GM10266 (cell line): Measurements from ENCODE around the gene COL6A1.
"Not testable (repeated sequence)": the region's sequence is repeated elsewhere in the genome, so short reads cannot be mapped to it uniquely, and the experiment has no call there.

Source experiments
- DNase-seq: peaks from one replicate; pipeline ENCODE4 v3.0.0; 2012; ENCODE audit errors: extremely low spot score
- TF ChIP-seq, protein P1 (sequence below): IDR thresholded peaks from 2 replicates; pipeline ENCODE4 v1.5.1; 2012; ENCODE audit warnings: mild to moderate bottlenecking, low read depth; ENCODE audit not compliant: control insufficient read depth, insufficient read depth; ENCODE audit errors: missing control alignments

Gene COL6A1

DNA sequence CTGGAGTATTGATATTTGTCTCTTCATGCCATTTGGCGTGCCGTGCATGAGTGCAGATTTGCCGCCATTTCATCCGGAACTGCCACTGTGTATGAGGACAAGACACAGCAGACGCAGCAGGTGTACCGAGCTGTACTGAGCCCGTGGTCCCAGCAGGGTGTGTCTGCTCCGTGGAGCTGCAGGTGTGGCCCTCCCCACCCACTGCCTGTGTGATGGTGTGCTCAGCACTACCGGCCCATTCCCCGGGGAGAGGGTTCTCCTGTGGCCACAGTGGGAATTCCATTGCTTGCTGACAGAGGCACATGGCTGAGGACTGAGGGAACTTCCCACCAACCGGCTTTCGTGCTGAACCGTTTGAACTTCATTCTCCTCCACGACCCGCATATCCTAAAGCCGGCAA, 34.3 kb upstream of the COL6A1 start:
- no peak for DNase-seq
- TF ChIP-seq, protein P1, sequence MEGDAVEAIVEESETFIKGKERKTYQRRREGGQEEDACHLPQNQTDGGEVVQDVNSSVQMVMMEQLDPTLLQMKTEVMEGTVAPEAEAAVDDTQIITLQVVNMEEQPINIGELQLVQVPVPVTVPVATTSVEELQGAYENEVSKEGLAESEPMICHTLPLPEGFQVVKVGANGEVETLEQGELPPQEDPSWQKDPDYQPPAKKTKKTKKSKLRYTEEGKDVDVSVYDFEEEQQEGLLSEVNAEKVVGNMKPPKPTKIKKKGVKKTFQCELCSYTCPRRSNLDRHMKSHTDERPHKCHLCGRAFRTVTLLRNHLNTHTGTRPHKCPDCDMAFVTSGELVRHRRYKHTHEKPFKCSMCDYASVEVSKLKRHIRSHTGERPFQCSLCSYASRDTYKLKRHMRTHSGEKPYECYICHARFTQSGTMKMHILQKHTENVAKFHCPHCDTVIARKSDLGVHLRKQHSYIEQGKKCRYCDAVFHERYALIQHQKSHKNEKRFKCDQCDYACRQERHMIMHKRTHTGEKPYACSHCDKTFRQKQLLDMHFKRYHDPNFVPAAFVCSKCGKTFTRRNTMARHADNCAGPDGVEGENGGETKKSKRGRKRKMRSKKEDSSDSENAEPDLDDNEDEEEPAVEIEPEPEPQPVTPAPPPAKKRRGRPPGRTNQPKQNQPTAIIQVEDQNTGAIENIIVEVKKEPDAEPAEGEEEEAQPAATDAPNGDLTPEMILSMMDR: no peak

DNA sequence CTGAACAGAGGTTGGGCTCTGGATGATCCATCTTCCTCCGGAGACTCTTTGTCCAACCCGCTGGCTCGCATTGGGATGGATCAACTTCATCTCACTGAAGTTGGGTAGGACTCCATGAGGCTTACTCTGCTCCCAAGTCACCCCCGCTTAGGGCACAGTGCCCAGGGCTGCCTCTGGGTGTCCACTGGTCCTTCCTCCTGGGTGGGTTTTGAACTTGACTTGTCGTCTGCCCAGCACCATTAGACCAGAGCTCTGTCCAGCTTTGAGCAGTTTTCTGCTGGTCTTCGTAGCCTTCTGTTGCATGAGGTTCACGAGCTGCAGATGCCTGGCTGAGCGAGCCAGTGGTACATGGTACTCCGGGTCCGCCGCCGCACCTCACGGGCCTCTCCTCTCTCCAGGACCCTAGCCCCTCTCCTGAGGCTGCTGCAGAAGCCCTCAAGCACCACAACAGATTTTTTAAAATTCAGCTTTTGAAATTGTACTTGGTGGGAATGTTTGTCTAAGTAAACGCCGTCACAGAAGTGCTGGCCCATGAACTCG, 33.8 kb upstream of the COL6A1 start:
- TF ChIP-seq, protein P1: no peak
- no peak for DNase-seq

DNA sequence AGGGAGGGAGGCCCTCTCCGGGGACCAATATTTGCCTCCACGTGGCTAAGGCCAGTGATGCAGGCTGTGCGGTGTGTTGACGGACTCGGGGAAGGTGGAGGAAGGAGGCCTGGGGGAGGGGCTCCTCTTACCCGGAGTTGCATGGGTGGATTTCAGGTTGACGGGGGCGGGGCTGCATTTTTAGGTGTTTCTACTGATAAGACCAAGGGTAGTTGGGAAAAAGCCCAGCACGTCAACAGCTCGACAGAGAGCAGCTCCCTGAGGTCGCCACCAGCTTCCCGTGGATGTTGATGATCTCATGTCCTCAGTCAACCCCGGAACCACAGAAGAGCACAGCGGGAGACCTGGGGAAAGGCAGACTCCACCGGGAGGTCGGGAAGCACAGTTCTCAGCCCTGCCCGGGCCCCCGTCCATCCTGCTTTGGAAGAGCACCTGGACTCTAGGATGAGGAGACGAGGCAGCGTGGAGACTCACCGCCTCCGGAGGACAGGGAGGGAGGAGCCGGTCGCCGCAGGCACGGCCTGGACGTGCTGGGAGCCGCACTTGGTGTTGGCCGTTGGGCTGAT, 32.9 kb upstream of the COL6A1 start:
- DNase-seq: no peak
- TF ChIP-seq, protein P1: no peak

DNA sequence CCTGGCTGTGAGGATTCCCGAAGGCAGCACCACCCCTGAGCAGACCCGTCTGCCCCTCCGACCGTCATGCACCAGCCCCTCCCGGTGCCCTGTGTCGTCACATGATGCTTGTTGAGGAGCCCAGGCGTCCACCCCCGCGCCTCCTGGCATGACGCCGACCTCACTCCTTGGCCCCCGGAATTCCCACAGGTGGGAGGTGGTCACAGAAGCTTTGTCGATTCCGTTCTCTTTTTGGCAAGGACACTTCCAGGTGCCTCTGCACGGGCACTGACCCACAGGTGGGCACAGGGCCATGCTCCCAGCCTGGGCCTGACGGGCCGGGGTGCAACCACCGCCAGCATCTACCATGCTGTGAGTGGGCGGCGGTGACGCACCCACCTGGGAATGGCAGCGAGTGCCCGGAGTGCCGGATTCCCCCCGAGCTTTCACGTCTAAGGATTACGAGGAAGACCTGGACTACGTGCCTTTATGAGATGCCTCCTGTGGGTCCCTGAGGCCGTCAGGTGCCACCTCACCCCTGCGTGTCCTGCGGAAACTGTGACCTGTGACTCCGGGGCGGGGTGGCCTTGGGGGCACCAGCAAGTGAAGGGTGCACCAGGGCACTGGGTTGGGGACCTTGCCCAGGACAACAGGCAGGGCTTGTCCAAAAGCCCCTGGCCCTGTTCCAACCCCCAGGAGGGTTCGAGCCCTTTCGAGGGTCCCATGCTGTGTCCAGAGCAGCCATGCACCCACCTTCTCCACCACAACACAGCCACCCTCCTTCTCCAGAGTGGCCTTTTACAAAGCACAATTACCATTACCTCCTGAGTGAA, 31.4 kb upstream of the COL6A1 start:
- no peak for DNase-seq
- TF ChIP-seq, protein P1: no peak

DNA sequence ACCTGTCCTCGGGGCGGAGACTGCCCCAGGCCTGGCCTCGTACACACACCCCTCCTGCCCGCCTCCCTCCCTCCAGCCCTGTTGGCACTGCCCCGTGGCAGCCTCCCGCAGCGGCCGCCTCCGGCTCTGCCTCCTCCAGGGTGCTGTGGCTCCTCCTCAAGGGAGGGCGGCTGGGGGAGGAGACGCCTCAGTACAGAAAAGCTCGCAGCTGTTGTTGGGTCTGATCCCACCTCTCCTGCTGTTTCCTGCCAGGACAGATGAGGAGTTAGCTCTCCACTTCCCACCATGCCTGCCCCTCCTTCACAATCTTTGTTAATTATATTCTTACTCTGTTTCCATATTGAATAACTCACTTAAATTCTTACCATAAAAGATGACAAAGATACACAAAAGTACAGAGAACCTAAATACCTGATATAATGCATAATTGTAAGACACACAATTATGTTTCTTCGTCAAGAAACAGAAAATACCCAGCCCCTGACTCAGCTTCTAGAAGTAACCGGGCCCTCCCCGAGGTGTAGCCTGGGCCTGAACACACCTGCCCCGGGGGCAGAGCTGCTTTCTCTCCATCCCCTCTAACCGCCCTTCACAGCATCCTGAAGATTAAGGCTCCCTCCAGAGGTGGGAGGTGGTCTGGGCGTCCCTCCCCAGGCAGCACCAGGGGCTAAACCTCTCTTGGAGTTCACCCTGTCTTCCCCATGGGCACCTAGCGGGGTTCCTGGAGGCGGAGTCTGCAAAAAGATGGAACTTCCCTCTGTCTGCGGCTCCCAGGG, 30.6 kb upstream of the COL6A1 start:
- DNase-seq: no peak
- TF ChIP-seq, protein P1: no peak

DNA sequence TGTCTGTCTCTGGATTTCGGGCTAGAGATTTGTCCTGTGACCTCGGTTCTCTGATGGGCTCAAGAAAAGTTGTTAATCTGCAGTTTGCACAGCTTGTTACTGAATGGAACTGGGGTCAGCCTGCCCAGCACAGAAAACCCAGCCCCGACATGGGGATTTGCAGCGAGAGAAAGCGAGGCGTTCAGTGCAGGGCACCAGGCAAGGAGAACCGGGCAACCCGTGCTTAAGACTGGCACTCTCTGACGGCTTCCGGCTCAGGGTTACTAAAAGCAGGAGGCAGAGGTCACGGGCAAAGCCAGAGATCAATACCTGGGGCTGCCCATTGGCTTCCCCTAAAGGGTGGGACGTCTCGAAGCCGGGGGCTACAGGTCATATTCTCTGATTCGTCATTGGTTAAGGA, 29.9 kb upstream of the COL6A1 start:
- no peak for DNase-seq
- TF ChIP-seq, protein P1: no peak

DNA sequence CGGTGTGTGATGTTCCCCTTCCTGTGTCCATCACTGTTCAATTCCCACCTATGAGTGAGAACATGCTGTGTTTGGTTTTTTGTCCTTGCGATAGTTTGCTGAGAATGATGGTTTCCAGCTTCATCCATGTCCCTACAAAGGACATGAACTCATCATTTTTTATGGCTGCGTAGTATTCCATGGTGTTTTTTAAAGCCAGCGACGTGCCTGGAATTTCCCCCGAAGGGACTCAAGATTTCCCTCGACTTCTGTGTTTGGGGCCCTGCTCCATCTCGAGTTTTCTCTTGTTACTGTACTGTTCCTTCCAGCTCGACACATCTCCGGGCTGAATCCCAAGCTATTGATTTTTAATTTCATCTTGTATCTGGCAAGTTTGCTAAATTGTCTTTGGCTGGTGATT, 29.0 kb upstream of the COL6A1 start:
- DNase-seq: not testable (repeated sequence)
